GM18870 (cell line): ENCODE results near the gene NPTXR.
"Not testable (repeated sequence)": the region's sequence is repeated elsewhere in the genome, so short reads cannot be mapped to it uniquely, and the experiment has no call there.

Source experiments
- ATAC-seq: cut with Tn5 transposase; IDR thresholded peaks from one replicate; pipeline ENCODE4 v1.9.1; 2021; ENCODE audit warnings: moderate library complexity; ENCODE audit not compliant: unreplicated experiment

The NPTXR gene

DNA sequence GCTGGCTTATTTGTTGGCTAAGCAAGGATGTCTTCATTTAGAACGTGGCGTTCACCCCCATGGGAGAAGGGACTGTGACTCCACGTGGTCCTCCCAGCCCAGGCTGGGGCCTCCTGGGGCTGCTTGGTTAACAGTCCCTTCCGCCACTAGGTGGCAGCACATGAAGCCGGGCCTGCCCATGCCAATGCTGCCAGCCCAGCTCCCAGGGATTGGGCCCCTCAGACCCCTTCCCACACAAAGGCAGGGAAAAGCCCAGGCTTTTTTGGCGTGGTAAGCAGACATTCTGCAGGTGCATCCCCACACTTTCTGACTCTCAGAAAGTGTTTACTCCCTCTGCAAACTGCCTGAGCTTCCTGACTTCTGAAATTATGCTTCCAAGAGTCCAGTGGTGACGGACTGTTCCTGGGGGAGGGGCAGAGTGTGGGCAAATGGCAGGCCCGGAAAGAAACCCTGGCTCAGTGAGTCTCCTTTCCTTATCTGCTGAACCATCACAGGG is 25.1 kb upstream of the NPTXR start:
- no peak for ATAC-seq

DNA sequence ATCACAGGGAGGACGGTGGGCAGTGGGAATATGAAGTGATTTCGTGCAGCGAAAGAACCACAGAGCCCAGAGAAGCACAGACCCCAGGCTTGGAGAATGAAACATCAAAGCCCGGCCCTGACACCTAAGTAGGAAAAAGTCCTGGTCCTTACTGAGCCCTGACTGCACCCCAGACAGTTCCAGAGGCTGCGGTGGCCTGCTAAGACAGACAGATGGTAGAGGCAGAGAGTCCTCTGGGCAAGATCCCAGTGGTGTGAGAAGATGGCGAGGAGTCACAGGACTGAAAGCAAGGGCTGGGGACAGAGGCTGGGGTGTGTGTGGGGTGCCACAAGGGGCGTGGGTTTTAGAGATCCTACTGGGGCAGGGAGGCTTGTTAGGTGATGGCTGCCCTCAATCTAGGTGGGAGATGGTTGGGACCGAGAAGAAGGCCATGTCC is 24.5 kb upstream of the NPTXR start:
- ATAC-seq = no peak

DNA sequence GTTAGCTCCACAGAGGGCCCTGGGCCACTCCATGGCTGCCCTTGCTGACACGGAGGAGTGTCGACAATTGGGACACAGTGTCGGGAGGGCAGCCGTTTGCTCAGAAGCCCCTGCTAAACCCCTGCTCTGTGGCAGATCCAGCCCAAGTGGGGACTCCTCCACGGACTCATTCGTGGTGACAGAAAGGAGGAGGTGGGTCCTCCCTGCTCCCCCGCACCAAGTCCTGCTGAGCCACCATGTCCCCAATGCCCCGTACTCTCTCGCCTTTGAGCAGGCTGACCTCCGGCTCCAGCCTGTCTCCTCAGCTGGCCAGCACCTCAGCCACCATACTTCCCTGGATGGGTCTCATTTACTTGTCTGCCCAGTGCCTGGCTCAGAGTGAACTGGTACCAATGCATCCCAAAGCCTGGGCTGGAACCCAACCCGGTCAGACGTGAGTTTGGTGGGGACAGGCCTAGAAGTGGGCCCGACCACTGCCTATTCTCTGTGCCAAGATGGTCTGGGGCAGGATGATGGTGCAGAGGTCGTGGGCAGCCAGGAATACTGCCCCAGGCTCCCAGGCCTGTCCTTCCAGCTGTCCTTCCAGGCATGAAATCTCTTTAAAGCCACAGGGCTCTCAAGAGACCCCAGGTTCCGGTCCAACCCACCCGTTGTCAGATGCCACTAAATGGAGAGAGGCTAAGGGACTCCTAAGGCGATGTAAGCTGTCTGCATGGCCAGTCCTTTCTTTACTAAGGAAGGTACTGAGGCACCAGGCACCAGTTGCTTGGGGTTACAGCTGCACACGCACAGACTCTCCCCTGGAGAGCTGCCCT is 23.9 kb upstream of the NPTXR start:
- ATAC-seq = no peak

DNA sequence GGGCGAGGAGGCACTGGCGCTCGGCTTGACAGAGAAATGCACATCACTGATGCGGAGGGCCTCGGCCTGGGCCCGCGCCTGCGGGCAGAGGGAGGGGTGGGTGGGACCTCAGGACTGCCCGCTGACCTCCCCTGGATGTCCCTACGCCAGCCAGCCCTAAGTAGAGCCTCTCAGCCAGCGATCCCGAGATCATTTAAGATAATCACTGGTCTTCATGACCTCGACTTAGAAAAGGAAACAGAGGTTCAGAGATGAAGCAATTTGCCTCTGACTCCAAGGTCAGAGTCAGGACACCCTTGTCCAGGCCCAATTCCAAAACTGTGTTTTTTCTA is 23.3 kb upstream of the NPTXR start:
- no peak for ATAC-seq

- ATAC-seq = no peak
Measured at GRCh38 chr22:38866399-38867123, 22.7 kb upstream of the NPTXR start.

GRCh38 chr22:38866024-38866398 is 22.2 kb upstream of the NPTXR start:
- no peak for ATAC-seq

- ATAC-seq = no peak
Measured at GRCh38 chr22:38865201-38866023, 21.6 kb upstream of the NPTXR start.

GRCh38 chr22:38864361-38865191 is 20.7 kb upstream of the NPTXR start:
- no peak for ATAC-seq

DNA sequence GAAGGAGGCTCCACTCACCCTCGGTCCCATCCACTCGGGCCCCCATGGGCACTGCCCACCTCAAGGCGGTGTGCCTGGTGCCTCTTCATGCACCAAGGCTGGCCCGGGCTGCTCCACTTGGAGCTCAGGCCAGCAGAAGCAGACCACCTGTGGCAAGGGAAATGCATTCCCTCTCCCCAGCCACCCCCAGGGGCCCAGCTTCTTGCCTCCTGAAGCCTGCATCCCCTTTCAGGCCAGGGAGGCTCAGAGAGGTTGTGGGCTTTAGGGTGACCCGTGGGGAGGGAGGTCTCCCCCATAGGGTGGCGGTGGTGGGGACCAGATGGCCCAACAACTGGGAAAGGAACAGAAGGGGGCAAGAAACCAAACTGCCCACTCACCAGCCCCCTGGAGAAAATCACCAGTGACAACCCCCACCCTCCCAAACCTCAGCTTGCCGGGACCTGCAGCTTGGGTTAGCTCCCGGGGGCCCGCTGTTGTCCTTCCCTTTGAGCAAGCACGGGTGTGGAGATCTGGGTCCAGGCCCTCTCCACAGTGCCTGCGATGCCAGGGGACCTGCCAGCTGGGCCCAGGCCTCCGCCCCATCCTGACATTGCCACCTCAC is 19.8 kb upstream of the NPTXR start:
- ATAC-seq = no peak

DNA sequence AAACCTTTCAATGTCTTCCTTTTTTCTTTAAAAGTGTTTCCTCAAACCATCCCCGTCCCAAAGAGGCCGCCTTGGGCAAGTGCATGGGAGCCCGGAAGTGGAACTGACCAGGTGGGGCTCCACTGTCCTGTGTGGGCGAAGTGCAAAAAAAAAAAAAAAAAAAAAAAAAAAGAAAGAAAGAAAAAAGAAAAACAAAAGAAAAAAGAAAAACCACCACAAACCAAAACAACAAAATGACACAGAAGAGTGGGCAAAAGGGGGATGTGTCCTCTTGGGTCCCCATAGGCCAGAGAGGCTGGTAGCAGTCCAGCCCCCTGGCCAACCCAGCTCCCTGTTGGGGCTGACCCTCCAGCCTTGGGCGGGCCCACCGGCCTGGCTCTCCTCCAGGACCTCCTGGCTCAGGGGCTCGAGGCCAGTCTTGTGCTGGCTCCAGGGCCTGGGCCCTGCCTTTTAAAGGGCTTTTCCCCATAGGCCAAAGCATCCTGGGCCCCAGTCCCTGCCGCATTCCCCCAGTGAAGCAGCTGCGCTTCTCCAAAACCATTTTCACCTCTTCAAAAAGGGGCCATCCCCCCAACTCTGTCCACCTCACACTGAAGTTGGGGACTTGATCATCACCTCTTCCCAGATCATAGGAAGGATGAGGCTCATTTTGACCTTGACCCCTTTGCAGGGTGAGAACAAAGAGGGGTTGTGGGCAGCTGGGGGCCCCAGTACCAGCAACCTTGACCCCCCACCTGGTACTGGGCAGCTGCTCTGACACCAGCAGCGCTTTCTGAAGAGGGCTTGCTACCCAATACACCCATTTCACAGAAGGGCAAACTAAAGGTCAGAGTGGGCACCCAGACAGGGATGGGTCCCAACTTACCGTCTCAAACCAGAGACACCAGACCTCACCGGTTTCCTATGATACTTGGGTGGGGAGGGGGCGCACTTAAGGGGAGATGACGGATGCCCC is 18.8 kb upstream of the NPTXR start:
- no peak for ATAC-seq

DNA sequence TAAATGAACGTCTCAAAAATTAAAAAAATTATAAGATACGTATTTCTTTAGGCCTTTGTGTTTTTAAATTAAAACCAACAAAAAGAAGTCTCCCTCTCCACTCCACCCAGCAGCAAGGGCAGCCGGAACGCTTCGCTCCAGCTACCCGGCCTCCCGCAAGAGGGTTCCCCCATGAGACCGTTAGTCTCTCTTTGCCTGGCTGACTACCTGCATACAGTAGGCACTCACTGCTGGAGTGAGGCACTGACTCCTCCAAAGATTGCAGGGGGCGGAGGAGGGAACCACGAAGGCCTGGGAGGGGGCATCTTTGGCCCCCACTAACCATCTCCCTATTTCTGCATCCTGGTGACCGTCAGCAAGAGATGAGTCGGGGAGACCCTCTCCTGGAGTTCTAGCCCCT is 18.1 kb upstream of the NPTXR start:
- ATAC-seq = no peak

- ATAC-seq = no peak
Measured at GRCh38 chr22:38861170-38861876, 17.5 kb upstream of the NPTXR start.

DNA sequence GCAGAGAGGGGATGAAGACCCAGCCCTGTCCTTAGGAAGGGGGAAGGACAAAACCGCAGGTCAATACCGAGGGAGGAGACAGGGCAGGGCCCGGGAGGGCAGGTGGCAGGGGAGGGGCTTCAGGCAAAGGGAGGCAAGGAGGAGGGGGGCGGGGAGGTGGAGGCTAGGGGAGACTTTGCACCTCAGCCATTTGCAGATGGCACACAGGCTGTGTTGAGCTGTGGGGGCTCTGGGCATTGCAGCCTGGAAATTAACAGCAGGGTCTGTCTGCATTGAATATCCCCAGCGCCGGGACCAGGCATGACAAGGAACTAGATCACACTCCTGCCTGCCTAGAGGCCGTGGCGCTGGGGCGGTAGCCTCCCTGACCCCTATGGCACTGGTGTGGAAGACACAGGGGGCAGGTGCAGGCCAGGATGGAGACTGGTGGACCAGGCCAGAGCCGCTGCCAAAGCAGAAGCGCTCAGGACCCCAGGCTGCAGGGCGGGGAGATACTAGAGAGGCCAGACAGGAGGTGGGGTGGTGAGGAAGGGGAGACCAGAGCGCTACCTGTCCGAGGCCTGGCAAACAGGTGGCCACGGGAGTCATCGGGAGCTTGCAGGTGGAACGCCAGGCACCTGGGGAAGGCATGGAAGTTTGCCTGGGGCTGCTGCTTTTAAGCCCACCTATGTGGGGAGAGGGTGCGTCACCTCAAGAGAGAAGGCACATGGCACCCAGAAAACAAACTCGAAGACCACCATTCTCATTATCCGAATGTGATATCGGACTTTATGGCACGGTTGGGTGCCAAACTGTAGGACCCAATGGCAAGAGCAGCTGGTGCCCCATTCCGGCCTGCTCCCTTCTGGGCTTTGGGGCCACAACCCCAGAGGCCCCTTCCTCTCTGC is 16.7 kb upstream of the NPTXR start:
- no peak for ATAC-seq

DNA sequence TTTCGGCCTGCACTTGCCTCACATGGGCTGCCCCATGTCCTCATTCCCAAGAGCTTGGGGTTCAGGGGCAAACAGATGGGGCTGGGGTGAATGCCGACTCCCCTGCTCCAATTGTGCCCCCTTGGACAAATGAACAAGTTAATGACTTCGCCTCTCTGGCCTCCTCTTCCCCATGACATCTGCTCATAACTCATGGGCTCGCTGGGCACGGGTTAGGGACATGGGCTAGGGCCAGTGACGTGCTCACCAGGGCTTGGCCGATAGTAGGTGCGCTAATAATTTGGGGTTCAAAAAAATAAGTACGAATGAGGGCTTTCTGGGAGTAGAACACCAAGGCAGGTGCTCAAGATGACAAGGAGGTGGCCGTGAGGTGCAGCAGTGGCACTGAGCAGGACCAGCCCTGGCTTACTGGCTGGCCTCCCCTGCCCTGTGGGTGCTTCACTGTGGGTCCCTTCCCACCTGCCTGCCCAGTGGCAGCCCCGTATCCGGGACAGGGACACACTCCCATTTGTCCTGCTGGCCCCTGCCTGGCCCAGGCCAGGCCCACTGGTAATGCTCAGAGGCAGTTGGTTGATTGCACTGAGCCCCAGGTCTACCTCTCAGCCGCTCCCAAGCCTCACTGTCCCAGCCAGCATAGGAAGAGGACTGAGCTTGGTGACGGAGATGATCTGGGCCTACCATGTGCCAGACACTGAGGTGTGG is 15.9 kb upstream of the NPTXR start:
- no peak for ATAC-seq

- no peak for ATAC-seq
Measured at GRCh38 chr22:38858492-38858891, 14.7 kb upstream of the NPTXR start.

GRCh38 chr22:38854476-38854875 is 10.6 kb upstream of the NPTXR start:
- ATAC-seq = not testable (repeated sequence)

GRCh38 chr22:38853883-38854282 is 10.1 kb upstream of the NPTXR start:
- ATAC-seq = not testable (repeated sequence)
